PC-3 (cell line): ENCODE data around the gene ZNF862.

Experiments
- CTCF ChIP-seq: fragments of 300-600 bp; sonication (generic); conservative IDR thresholded peaks from 2 replicates; pipeline ENCODE4 v1.5.1; 2017; ENCODE audit warnings: antibody characterized with exemption, low read depth, mild to moderate bottlenecking, low read length
- EZH2 ChIP-seq: fragments of 300-600 bp; sonication (generic); IDR thresholded peaks from one replicate; pipeline ENCODE4 v1.6.1; 2017; ENCODE audit warnings: antibody characterized with exemption, mild to moderate bottlenecking, low read length; ENCODE audit not compliant: unreplicated experiment
- EZH2phosphoT487 ChIP-seq: fragments of 300-600 bp; sonication (generic); IDR thresholded peaks from 2 replicates; pipeline ENCODE4 v1.6.1; 2018; ENCODE audit warnings: mild to moderate bottlenecking, antibody characterized with exemption, low read length, borderline replicate concordance

DNA sequence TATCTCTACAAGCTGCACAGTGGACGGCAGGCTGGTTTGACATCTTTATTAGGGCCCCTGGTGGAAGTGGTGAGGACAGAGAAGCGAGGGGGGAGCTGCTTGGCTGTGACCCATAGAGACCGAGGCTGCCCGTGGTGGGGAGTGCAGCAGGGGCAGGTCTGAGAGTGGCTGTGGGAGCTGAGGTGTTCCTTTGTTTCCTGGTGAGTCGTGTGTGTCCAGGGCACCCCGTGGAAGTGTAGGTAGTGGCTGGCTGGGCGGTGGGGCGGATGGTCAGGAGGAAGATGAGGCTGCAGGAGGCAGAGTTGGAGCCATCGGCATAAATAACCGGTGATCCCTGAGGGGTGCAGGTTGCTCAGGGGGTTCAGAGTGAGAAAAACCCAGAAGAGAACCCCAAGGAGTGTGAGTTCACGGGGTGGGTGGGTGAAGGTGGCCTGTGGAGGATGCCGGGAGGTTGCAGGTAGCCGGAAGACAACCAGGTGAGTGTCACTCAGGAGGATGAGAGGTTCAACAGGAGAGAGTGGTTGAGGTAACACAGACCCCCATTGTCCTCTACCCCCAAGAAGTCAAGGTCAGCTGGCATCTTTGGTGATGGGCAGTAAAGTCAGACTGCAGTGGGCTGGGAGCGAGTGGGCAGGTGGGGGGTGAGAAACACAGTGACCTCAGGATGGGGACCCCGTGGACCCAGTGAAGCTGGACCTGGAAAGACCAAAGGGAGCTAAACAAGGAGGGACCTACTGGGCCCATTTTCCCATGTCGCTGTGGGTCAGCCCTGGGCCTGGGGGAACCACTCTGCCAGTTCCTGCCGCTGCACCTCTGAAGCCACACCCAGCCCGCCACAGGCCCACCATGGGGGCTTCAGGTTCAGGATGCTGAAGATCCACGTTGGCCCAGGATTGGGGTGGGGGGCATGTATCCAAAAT lies 43.4 kb downstream of the ZNF862 start:
- no peak for TF ChIP-seq CTCF
- no peak for TF ChIP-seq EZH2phosphoT487
- TF ChIP-seq EZH2 = no peak
